Gastrocnemius medialis (tissue), 4 donors: ENCODE results near the gene ZBP1. TPM values are rescaled to one million over a fixed set of nuclear protein-coding genes. Genes with fewer than 3 reads are reported as not detected.

Source experiments
- ATAC-seq, 2 donors: fragments of 150-250 bp; one replicate each; pipeline ENCODE4 v1.9.1; 2016
- DNase-seq, 2 donors: peaks; one replicate each; pipeline ENCODE4 v3.0.0-alpha.2; 2019
- H3K27ac ChIP-seq, 4 donors: fragments of 200-600 bp; sonication (generic); 1 replicate in 1 of 4; 2 replicates in 3 of 4; pipeline ENCODE4 v1.5.1; 2016 to 2018; ENCODE audit warnings: mild to moderate bottlenecking in 2 of 4, moderate library complexity in 1 of 4
- H3K27me3 ChIP-seq, 3 donors: fragments of 200-600 bp; sonication (generic) in 2 of 3; 1 replicate in 1 of 3; 2 replicates in 2 of 3; pipeline versions ENCODE4 v1.5.1 to v1.6.0; 2016 to 2019; ENCODE audit warnings: mild to moderate bottlenecking in 1 of 3, moderate library complexity in 1 of 3
- H3K36me3 ChIP-seq, 2 donors: fragments of 200-600 bp; sonication (generic) in 1 of 2; one replicate each; pipeline ENCODE4 v1.5.1; 2017 to 2018
- H3K4me1 ChIP-seq, 2 donors: fragments of 200-600 bp; sonication (generic) in 1 of 2; one replicate each; pipeline ENCODE4 v1.5.1; 2016 to 2017; ENCODE audit warnings: mild to moderate bottlenecking in 2 of 2
- H3K4me3 ChIP-seq, 4 donors: fragments of 200-600 bp; sonication (generic) in 3 of 4; 1 replicate in 1 of 4; 2 replicates in 3 of 4; pipeline ENCODE4 v1.5.1; 2016 to 2019; ENCODE audit warnings: mild to moderate bottlenecking in 2 of 4
- H3K9me3 ChIP-seq, 3 donors: fragments of 200-600 bp; sonication (generic) in 2 of 3; 1 replicate in 1 of 3; 2 replicates in 2 of 3; pipeline ENCODE4 v1.5.1; 2016 to 2019
- CTCF ChIP-seq, 5 experiments: fragments of 450-650 bp in 3 of 5; fragments of 200-600 bp in 2 of 5; sonication (generic) in 2 of 5; IDR thresholded peaks in 4 of 5; conservative IDR thresholded peaks in 1 of 5; 1 replicate in 4 of 5; 2 replicates in 1 of 5; pipeline ENCODE4 v1.5.1; 2016 to 2019; ENCODE audit warnings: antibody characterized with exemption in 5 of 5, mild to moderate bottlenecking in 3 of 5, moderate library complexity in 3 of 5
- POLR2A ChIP-seq, 2 donors: fragments of 450-650 bp; IDR thresholded peaks; one replicate each; pipeline ENCODE4 v1.6.1; 2017; ENCODE audit warnings: antibody characterized with exemption in 2 of 2, mild to moderate bottlenecking in 2 of 2, moderate library complexity in 2 of 2
- in situ Hi-C, 4 donors: fragments of 200-750 bp; cut with MboI; loops; one replicate each; pipeline versions ENCODE4 v1.15.0 to v1.8.0; 2017; ENCODE audit warnings: low sequenced_read_pairs in 4 of 4
- intact Hi-C: fragments of 100-400 bp; cut with DNase I; formaldehyde crosslinking; loops from one replicate; pipeline ENCODE4 v1.15.1; 2023; ENCODE audit warnings: low total_unique reads
- total RNA-seq, 4 donors: library from RNA; depleted of rRNA; stranded (reverse); fragments of >200 nt; gene quantifications; one replicate each; pipeline versions ENCODE4 v1.1.0 to v1.2.3, GENCODE V29; 2016

ZBP1 gene
- total RNA-seq, 4 donors from 2014 or later, result not detected

- DNase-seq (no peak), ATAC-seq (no peak)
- in situ Hi-C loops (no loop called here), intact Hi-C loops (no loop called here)
- no peak for TF ChIP-seq CTCF (IDR thresholded peaks at IDR 0.05 in 4 of 5, conservative IDR thresholded peaks at IDR 0.05 in 1 of 5)
- TF ChIP-seq POLR2A (IDR thresholded peaks at IDR 0.05), result no peak
- H3K4me3 ChIP-seq, result no peak overlapping the region
- no peaks in the 10 kb centered on the region for H3K4me1 ChIP-seq
- no peaks in the 10 kb centered on the region for H3K9me3 ChIP-seq
- H3K27me3 ChIP-seq, result no peaks in the 10 kb centered on the region
- H3K36me3 ChIP-seq, result peaks cover 0 to 9% of the 10 kb centered on the region in 2 donors
- H3K27ac ChIP-seq, result no peak overlapping the region
Measured at GRCh38 chr20:57647933-57648785, 27.9 kb upstream of the ZBP1 start.

GRCh38 chr20:57647006-57647932 lies 27.0 kb upstream of the ZBP1 start:
- Histone ChIP-seq H3K9me3 (no peaks in the 10 kb centered on the region), H3K36me3 (peaks cover 0 to 4% of the 10 kb centered on the region in 2 donors), H3K27me3 (no peaks in the 10 kb centered on the region), H3K4me3 (no peak overlapping the region), H3K4me1 (no peaks in the 10 kb centered on the region), H3K27ac (no peak overlapping the region)
- ATAC-seq (no peak), DNase-seq (no peak)
- intact Hi-C loops (no loop called here), in situ Hi-C loops (no loop called here)
- TF ChIP-seq POLR2A (IDR thresholded peaks at IDR 0.05) (no peak), CTCF (IDR thresholded peaks at IDR 0.05 in 4 of 5, conservative IDR thresholded peaks at IDR 0.05 in 1 of 5) (no peak)

- Histone ChIP-seq H3K36me3 (no peaks in the 10 kb centered on the region), H3K27ac (no peak overlapping the region), H3K9me3 (no peaks in the 10 kb centered on the region), H3K4me1 (no peaks in the 10 kb centered on the region), H3K4me3 (no peak overlapping the region), H3K27me3 (no peaks in the 10 kb centered on the region)
- intact Hi-C loops (no loop called here), in situ Hi-C loops (no loop called here)
- DNase-seq (no peak), ATAC-seq (no peak)
- TF ChIP-seq POLR2A (IDR thresholded peaks at IDR 0.05) (no peak), CTCF (IDR thresholded peaks at IDR 0.05 in 4 of 5, conservative IDR thresholded peaks at IDR 0.05 in 1 of 5) (no peak)
Measured at GRCh38 chr20:57638895-57639236, 18.6 kb upstream of the ZBP1 start.

- no peak overlapping the region for H3K4me3 ChIP-seq
- no peak for DNase-seq
- no peak for ATAC-seq
- no peaks in the 10 kb centered on the region for H3K27me3 ChIP-seq
- no peaks in the 10 kb centered on the region for H3K9me3 ChIP-seq
- intact Hi-C loops, result no loop called here
- H3K4me1 ChIP-seq, result no peaks in the 10 kb centered on the region
- in situ Hi-C loops, result no loop called here
- H3K36me3 ChIP-seq, result no peaks in the 10 kb centered on the region
- no peak overlapping the region for H3K27ac ChIP-seq
- TF ChIP-seq POLR2A (IDR thresholded peaks at IDR 0.05), result no peak
- no peak for TF ChIP-seq CTCF (IDR thresholded peaks at IDR 0.05 in 4 of 5, conservative IDR thresholded peaks at IDR 0.05 in 1 of 5)
Measured at GRCh38 chr20:57638173-57638894, 18.1 kb upstream of the ZBP1 start.
